Measurements from ENCODE around the gene NAA38. TPM values are rescaled to one million over a fixed set of nuclear protein-coding genes. Genes with fewer than 3 reads are reported as not detected.

The NAA38 gene
- total RNA-seq, 1 experiment from 2014 or later, result 103 TPM

DNA sequence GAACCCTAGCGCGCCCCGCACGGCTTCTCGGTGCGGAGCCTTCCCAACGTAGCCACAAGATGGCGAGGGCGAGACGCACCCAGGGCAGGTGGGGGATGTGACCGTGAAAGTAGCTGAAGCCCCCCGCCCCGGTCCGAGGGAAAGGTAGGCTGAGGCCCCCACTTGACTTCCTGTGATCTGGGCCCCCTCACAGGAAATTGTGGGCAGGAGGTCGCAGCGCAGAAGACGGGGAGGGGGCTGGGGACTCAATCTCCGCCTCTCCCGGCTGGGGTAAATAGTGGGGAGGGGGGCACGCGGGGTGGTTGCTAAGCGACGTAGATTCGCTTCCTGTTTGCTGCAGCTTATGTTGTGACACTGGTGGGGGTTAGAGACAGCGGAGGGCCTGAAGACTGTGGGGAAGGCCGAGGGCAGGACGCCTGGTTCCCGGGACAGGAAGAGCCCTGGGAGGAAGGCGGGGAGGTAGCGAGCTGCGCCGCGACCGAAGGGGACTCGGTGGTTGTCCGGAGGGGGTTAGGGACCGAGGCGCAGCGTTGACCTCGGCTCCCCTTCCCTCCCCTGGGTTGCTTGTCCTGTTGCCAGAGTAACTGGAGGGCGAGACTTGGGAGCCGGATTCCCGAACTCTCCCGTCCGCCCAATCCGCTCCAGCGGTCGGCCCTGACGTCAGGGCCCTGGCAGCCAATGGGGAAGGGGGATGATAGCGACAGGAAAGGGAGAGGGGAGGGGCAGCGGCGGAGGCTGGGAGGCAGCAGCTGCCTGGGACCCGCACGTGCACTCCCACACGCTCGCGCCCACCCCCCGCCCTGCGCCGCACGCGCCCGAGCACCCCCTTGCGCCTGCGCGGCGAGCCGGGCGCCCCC, 22.2 kb downstream of the NAA38 start (continued):
- TF ChIP-seq, protein P1, sequence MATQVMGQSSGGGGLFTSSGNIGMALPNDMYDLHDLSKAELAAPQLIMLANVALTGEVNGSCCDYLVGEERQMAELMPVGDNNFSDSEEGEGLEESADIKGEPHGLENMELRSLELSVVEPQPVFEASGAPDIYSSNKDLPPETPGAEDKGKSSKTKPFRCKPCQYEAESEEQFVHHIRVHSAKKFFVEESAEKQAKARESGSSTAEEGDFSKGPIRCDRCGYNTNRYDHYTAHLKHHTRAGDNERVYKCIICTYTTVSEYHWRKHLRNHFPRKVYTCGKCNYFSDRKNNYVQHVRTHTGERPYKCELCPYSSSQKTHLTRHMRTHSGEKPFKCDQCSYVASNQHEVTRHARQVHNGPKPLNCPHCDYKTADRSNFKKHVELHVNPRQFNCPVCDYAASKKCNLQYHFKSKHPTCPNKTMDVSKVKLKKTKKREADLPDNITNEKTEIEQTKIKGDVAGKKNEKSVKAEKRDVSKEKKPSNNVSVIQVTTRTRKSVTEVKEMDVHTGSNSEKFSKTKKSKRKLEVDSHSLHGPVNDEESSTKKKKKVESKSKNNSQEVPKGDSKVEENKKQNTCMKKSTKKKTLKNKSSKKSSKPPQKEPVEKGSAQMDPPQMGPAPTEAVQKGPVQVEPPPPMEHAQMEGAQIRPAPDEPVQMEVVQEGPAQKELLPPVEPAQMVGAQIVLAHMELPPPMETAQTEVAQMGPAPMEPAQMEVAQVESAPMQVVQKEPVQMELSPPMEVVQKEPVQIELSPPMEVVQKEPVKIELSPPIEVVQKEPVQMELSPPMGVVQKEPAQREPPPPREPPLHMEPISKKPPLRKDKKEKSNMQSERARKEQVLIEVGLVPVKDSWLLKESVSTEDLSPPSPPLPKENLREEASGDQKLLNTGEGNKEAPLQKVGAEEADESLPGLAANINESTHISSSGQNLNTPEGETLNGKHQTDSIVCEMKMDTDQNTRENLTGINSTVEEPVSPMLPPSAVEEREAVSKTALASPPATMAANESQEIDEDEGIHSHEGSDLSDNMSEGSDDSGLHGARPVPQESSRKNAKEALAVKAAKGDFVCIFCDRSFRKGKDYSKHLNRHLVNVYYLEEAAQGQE (IDR thresholded peaks at IDR 0.05; ENCODE audit: low read depth), result no peak

DNA sequence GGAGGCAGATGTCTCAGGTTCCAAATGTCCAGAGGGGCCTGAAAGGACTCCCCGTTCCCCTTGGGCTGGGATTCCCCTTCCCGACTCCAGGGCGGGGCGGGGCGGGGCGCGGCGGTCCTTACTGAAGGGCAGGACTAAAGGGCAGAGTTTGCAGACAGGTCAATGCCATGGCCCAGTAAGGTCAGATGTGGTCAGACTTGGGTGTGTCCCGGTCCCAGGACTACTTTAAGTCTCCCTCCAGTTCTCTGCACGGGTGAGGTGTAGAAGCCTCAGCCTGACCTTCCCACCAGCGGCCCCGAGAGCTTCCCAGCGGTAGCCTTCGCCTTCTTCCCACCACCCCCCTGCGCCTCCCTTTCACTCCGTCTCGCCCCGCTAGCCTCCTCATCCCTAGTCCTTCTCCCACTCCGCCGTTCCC, 22.8 kb downstream of the NAA38 start:
- intact Hi-C loops (cut with micrococcal nuclease), result loop anchor here (2.0 kb wide), 2 partner anchors 22 to 52 kb away; partner anchors contain the start of gene NAA38
- Histone ChIP-seq H2AFZ (ENCODE audit: low read depth, low read length, poor library complexity, severe bottlenecking) (peak overlapping the region; percentile 65), H4K20me1 (ENCODE audit: insufficient read depth) (no peaks in the 10 kb centered on the region), H3K4me2 (ENCODE audit: low read length) (peak overlapping the region; percentile 99), H3K79me2 (ENCODE audit: insufficient read depth, low read length) (peaks cover 13% of the 10 kb centered on the region), H3K27me3 (ENCODE audit: insufficient read depth, low read length) (no peaks in the 10 kb centered on the region), H3K36me3 (ENCODE audit: control insufficient read depth in 1 of 2, insufficient read depth in 2 of 2, low read length in 2 of 2) (no peaks in the 10 kb centered on the region), H3K9ac (ENCODE audit: low read length) (peak overlapping the region; percentile 97), H3K4me3 (replicated peaks in 1 of 2; ENCODE audit: low read depth in 1 of 2, low read length in 2 of 2) (peak overlapping the region; percentile 74 to 82), H3K9me3 (ENCODE audit: control insufficient read depth in 1 of 2, insufficient read depth in 1 of 2, low read depth in 1 of 2, low read length in 2 of 2) (no peaks in the 10 kb centered on the region), H3K4me1 (ENCODE audit: control insufficient read depth in 1 of 2, insufficient read depth in 2 of 2, low read length in 2 of 2) (peaks cover 25 to 58% of the 10 kb centered on the region in 2 experiments), H3K27ac (ENCODE audit: low read depth, low read length) (peak overlapping the region; percentile 98), H3K9me2 (ENCODE audit: insufficient read depth) (no peaks in the 10 kb centered on the region)
- ChIA-PET CTCF (interaction anchor here (0.7 to 1.9 kb wide), 11 partner anchors 9 to 223 kb away, joined by 3 to 25 read pairs (median 5); partner anchors contain the start of genes CYB5D1 and NAA38), RAD21 (ENCODE audit: low non-redundant PET in 1 of 2, low total read pairs in 2 of 2, uncharacterized antibody in 2 of 2, unreplicated experiment in 2 of 2) (interaction anchor here in 1 of 2 experiments (1.0 to 1.3 kb wide), 2 partner anchors 10 to 11 kb away, joined by 3 to 5 read pairs; no protein-coding TSS in a partner anchor), POLR2A (interaction anchor here (1.2 to 3.9 kb wide), 5 partner anchors 8 to 23 kb away, joined by 3 to 22 read pairs (median 10); partner anchors contain the start of genes CYB5D1 and NAA38)
- peak; percentile 1 for ATAC-seq
- DNase-seq (ENCODE audit: low read depth, low spot score), result no peak
- no TSS peak for BruUV-seq (replicated peaks)
- TF ChIP-seq, protein P2, sequence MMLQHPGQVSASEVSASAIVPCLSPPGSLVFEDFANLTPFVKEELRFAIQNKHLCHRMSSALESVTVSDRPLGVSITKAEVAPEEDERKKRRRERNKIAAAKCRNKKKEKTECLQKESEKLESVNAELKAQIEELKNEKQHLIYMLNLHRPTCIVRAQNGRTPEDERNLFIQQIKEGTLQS (IDR thresholded peaks at IDR 0.05), result no peak
- TF ChIP-seq YY1 (IDR thresholded peaks at IDR 0.05; ENCODE audit: extremely low read depth, insufficient replicate concordance, low read depth, low read length) (no peak), ZNF274 (IDR thresholded peaks at IDR 0.05; ENCODE audit: low read depth, low read length) (no peak), SP1 (IDR thresholded peaks at IDR 0.05; ENCODE audit: low read depth) (no peak), POLR2A (IDR thresholded peaks at IDR 0.05; ENCODE audit: borderline replicate concordance, extremely low read depth, insufficient read depth, insufficient read length) (no peak), ZFX (IDR thresholded peaks at IDR 0.05) (no peak), CEBPB (IDR thresholded peaks at IDR 0.05; ENCODE audit: low read depth) (no peak), EGR1 (IDR thresholded peaks at IDR 0.05; ENCODE audit: low read depth) (no peak)
- TF ChIP-seq, protein P3, sequence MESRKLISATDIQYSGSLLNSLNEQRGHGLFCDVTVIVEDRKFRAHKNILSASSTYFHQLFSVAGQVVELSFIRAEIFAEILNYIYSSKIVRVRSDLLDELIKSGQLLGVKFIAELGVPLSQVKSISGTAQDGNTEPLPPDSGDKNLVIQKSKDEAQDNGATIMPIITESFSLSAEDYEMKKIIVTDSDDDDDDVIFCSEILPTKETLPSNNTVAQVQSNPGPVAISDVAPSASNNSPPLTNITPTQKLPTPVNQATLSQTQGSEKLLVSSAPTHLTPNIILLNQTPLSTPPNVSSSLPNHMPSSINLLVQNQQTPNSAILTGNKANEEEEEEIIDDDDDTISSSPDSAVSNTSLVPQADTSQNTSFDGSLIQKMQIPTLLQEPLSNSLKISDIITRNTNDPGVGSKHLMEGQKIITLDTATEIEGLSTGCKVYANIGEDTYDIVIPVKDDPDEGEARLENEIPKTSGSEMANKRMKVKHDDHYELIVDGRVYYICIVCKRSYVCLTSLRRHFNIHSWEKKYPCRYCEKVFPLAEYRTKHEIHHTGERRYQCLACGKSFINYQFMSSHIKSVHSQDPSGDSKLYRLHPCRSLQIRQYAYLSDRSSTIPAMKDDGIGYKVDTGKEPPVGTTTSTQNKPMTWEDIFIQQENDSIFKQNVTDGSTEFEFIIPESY (IDR thresholded peaks at IDR 0.05; ENCODE audit: extremely low read depth, insufficient replicate concordance, low read length), result no peak
- TF ChIP-seq, protein P1 (IDR thresholded peaks at IDR 0.05; ENCODE audit: low read depth), result no peak
- TF ChIP-seq, protein P4, sequence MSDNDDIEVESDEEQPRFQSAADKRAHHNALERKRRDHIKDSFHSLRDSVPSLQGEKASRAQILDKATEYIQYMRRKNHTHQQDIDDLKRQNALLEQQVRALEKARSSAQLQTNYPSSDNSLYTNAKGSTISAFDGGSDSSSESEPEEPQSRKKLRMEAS (IDR thresholded peaks at IDR 0.05), result no peak

Data from HCT116 (cell line).